SK-N-SH treated with all-trans-retinoic acid at 6 μM for 48 hours (cell line): Measurements from ENCODE around the gene ARID3A.

Source experiments
- ATAC-seq: fragments of 200-7000 bp; cut with Tn5 transposase; 3 replicates; pipeline ENCODE4 v1.9.1; 2020; ENCODE audit warnings: mild to moderate bottlenecking, moderate library complexity
- BACH2 ChIP-seq: fragments of 250-450 bp; sonication (Bioruptor Pico); IDR thresholded peaks from 2 replicates; pipeline ENCODE4 v1.9.0; 2021; ENCODE audit warnings: mild to moderate bottlenecking, borderline replicate concordance
- CREB5 ChIP-seq: fragments of 250-450 bp; sonication (Bioruptor Pico); IDR thresholded peaks from 2 replicates; pipeline ENCODE4 v1.5.1; 2020; ENCODE audit warnings: low read depth, mild to moderate bottlenecking, moderate library complexity
- CSDC2 ChIP-seq: fragments of 250-450 bp; sonication (Bioruptor Pico); IDR thresholded peaks from 2 replicates; pipeline ENCODE4 v1.5.0; 2020; ENCODE audit warnings: mild to moderate bottlenecking, moderate library complexity
- ESRRG ChIP-seq: fragments of 250-450 bp; sonication (Bioruptor Pico); IDR thresholded peaks from 2 replicates; pipeline ENCODE4 v1.6.1; 2021; ENCODE audit warnings: mild to moderate bottlenecking
- ISL1 ChIP-seq: fragments of 250-450 bp; sonication (Bioruptor Pico); IDR thresholded peaks from 2 replicates; pipeline ENCODE4 v2.1.2; 2022; ENCODE audit warnings: mild to moderate bottlenecking, moderate library complexity
- OSR1 ChIP-seq: fragments of 250-450 bp; sonication (Bioruptor Pico); IDR thresholded peaks from 2 replicates; pipeline ENCODE4 v1.8.0; 2022; ENCODE audit warnings: moderate library complexity, mild to moderate bottlenecking, inconsistent platforms
- PATZ1 ChIP-seq: fragments of 250-450 bp; sonication (Bioruptor Pico); IDR thresholded peaks from 2 replicates; pipeline ENCODE4 v1.8.0; 2020; ENCODE audit warnings: mild to moderate bottlenecking, moderate library complexity, borderline replicate concordance
- PPARA ChIP-seq: fragments of 250-450 bp; sonication (Bioruptor Pico); IDR thresholded peaks from 2 replicates; pipeline ENCODE4 v1.5.0; 2020; ENCODE audit warnings: mild to moderate bottlenecking, borderline replicate concordance
- RARB ChIP-seq: fragments of 250-450 bp; sonication (Bioruptor Pico); IDR thresholded peaks from 2 replicates; pipeline ENCODE4 v1.8.0; 2021; ENCODE audit warnings: mild to moderate bottlenecking, moderate library complexity
- TOX ChIP-seq: fragments of 250-450 bp; sonication (Bioruptor Pico); IDR thresholded peaks from 2 replicates; pipeline ENCODE4 v1.8.0; 2021; ENCODE audit warnings: mild to moderate bottlenecking, moderate library complexity, borderline replicate concordance
- ZC3H10 ChIP-seq: fragments of 250-450 bp; sonication (Bioruptor Pico); IDR thresholded peaks from 2 replicates; pipeline ENCODE4 v1.5.1; 2021; ENCODE audit warnings: mild to moderate bottlenecking, moderate library complexity
- ZFP30 ChIP-seq: fragments of 450-650 bp; formaldehyde crosslinking; IDR thresholded peaks from 2 replicates; pipeline ENCODE4 v1.5.0; 2022; ENCODE audit warnings: mild to moderate bottlenecking, moderate library complexity
- ZNF565 ChIP-seq: fragments of 450-650 bp; formaldehyde crosslinking; conservative IDR thresholded peaks from 2 replicates; pipeline ENCODE4 v1.5.0; 2020; ENCODE audit warnings: low read depth, mild to moderate bottlenecking, moderate library complexity
- ZNF70 ChIP-seq: fragments of 450-650 bp; formaldehyde crosslinking; IDR thresholded peaks from 2 replicates; pipeline ENCODE4 v1.5.0; 2020; ENCODE audit warnings: mild to moderate bottlenecking, moderate library complexity
- ZNF8 ChIP-seq: fragments of 450-650 bp; formaldehyde crosslinking; IDR thresholded peaks from 2 replicates; pipeline ENCODE4 v1.5.0; 2020; ENCODE audit warnings: mild to moderate bottlenecking, moderate library complexity
- TF ChIP-seq, protein P1 (sequence below): fragments of 250-450 bp; sonication (Bioruptor Pico); IDR thresholded peaks from 2 replicates; pipeline ENCODE4 v1.8.0; 2021; ENCODE audit warnings: low read depth, mild to moderate bottlenecking, moderate library complexity, borderline replicate concordance
- TF ChIP-seq, protein P2 (sequence below): fragments of 250-450 bp; sonication (Bioruptor Pico); IDR thresholded peaks from 2 replicates; pipeline ENCODE4 v1.5.0; 2020; ENCODE audit warnings: mild to moderate bottlenecking, moderate library complexity

ARID3A gene

DNA sequence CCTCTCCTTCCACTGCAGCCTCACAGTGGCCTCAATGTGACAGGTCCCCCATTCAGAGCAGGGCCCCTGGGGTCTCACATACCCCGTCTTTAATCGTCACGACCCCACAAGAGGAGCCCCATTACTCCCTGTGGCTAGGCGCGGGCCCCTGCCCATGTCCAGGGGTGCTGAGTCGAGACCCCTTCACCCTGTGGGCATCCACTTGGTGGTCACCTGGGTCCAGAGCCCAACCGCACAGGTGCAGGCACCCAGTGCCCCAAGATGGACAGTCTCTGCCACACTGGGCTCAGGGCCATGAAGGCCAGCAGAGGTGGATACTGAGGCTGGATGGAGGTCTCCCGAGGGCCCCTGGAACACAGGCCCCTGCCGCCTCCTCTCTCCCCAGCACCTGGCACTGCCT is 92.1 kb downstream of the ARID3A start (continued):
- TF ChIP-seq CREB5 (no peak), ZC3H10 (CRISPR knock-in tag) (no peak), ESRRG (no peak)

GRCh38 chr19:1018393-1018792 is 92.6 kb downstream of the ARID3A start:
- no peak for ATAC-seq
- TF ChIP-seq CSDC2 (CRISPR knock-in tag) (no peak), ZC3H10 (CRISPR knock-in tag) (no peak), RARB (no peak), ISL1 (CRISPR knock-in tag) (no peak), PPARA (no peak), TOX (CRISPR knock-in tag) (no peak), OSR1 (CRISPR knock-in tag) (no peak), ZNF70 (CRISPR knock-in tag) (no peak), ZNF8 (CRISPR knock-in tag) (no peak), ZNF565 (CRISPR knock-in tag) (no peak), ZFP30 (CRISPR knock-in tag) (no peak)
- TF ChIP-seq, protein P1, sequence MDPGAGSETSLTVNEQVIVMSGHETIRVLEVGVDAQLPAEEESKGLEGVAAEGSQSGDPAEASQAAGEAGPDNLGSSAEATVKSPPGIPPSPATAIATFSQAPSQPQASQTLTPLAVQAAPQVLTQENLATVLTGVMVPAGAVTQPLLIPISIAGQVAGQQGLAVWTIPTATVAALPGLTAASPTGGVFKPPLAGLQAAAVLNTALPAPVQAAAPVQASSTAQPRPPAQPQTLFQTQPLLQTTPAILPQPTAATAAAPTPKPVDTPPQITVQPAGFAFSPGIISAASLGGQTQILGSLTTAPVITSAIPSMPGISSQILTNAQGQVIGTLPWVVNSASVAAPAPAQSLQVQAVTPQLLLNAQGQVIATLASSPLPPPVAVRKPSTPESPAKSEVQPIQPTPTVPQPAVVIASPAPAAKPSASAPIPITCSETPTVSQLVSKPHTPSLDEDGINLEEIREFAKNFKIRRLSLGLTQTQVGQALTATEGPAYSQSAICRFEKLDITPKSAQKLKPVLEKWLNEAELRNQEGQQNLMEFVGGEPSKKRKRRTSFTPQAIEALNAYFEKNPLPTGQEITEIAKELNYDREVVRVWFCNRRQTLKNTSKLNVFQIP (CRISPR knock-in tag), result no peak
- TF ChIP-seq, protein P2, sequence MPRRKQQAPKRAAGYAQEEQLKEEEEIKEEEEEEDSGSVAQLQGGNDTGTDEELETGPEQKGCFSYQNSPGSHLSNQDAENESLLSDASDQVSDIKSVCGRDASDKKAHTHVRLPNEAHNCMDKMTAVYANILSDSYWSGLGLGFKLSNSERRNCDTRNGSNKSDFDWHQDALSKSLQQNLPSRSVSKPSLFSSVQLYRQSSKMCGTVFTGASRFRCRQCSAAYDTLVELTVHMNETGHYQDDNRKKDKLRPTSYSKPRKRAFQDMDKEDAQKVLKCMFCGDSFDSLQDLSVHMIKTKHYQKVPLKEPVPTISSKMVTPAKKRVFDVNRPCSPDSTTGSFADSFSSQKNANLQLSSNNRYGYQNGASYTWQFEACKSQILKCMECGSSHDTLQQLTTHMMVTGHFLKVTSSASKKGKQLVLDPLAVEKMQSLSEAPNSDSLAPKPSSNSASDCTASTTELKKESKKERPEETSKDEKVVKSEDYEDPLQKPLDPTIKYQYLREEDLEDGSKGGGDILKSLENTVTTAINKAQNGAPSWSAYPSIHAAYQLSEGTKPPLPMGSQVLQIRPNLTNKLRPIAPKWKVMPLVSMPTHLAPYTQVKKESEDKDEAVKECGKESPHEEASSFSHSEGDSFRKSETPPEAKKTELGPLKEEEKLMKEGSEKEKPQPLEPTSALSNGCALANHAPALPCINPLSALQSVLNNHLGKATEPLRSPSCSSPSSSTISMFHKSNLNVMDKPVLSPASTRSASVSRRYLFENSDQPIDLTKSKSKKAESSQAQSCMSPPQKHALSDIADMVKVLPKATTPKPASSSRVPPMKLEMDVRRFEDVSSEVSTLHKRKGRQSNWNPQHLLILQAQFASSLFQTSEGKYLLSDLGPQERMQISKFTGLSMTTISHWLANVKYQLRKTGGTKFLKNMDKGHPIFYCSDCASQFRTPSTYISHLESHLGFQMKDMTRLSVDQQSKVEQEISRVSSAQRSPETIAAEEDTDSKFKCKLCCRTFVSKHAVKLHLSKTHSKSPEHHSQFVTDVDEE (CRISPR knock-in tag), result no peak
- TF ChIP-seq, all 23 proteins: peak for 0

GRCh38 chr19:1018932-1019615 is 93.2 kb downstream of the ARID3A start:
- no peak for TF ChIP-seq PPARA
- TF ChIP-seq ZNF565 (CRISPR knock-in tag), result no peak
- TF ChIP-seq PATZ1 (CRISPR knock-in tag), result no peak
- TF ChIP-seq BACH2 (CRISPR knock-in tag), result no peak
- no peak for TF ChIP-seq CREB5
- no peak for TF ChIP-seq CSDC2 (CRISPR knock-in tag)
- TF ChIP-seq, all 23 proteins: peak for 0
- ATAC-seq, result no peak

DNA sequence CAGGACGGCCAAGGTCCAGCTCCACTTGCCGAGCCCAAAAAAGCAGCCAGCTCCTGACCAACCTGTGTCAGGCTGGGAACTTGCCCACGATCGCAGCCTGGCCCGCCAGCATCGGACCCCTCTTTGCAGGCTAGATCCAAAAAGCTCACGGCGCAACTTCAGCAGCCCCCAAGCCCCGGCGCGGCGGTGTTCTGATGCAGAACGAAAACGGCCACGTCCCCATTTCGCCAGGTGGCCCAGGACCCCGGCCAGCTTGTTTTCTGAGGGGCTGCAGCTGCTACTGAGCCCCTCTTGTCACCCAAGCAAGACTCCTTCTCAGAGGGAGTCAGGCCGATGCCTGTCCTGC is 93.8 kb downstream of the ARID3A start:
- TF ChIP-seq PPARA (no peak), OSR1 (CRISPR knock-in tag) (no peak)
- no peak for ATAC-seq
